Measurements from ENCODE around the gene SMIM44. TPM values are rescaled to one million over a fixed set of nuclear protein-coding genes. Genes with fewer than 3 reads are reported as not detected.

The SMIM44 gene
- total and polyA plus RNA-seq, 2 donors (not counting 1 experiment from before 2014, with no cell fraction given): not detected

DNA sequence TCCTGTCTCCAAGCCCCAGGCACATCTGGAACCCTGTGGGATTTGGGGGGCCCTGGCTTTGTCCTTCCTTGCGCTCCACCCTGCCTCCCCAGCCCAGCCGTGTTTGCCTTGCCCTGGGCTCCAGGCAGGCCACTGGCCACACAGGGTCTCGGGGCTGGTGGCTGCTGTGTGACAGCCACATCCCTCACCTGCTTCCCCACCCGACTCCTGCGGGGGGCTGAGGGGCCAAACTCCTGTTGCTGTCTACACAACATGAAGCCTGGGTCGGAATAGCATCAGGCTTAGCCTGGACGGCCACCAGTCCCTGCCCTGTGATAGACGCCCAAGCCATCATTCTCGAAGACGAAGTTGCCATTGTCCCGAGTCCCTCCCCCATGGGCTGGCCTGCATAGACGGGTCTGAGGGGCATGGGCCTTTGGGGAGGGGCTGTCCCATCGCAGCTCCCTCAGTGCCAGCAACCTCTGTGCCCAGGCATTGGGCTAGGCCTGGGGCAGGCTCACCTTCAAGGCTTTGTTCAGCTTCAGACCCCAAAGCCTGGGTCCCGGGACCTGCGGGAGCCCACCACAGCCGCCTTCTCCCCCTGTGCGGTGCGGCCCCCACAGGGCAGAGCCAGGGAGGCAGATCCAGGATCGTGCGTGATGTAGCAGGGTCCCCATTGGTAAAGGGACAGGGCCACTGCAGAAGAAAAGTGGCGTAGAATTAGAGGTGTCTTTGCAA, 40.3 kb upstream of the SMIM44 start:
- Histone ChIP-seq H4K20me1 (ENCODE audit: control insufficient read depth, extremely low read depth, insufficient read depth, low read length) (no peaks in the 10 kb centered on the region), H3K79me2 (ENCODE audit: control insufficient read depth, insufficient read depth, low read length) (peaks cover 40% of the 10 kb centered on the region), H3K4me1 (ENCODE audit: control insufficient read depth, extremely low read depth, insufficient read depth, low read length) (no peaks in the 10 kb centered on the region), H3K27ac (ENCODE audit: insufficient read depth, low read length) (no peak overlapping the region), H3K4me3 (replicated peaks in 1 of 4; ENCODE audit: control extremely low read depth in 1 of 4, insufficient read depth in 1 of 4, low read depth in 3 of 4, low read length in 4 of 4) (no peak overlapping the region), H3K36me3 (ENCODE audit: control insufficient read depth, insufficient read depth, low read length) (peaks cover 37% of the 10 kb centered on the region), H3K9me3 (ENCODE audit: control insufficient read depth, insufficient read depth, low read depth, low read length) (no peaks in the 10 kb centered on the region), H3K27me3 (ENCODE audit: control insufficient read depth, insufficient read depth, low read length) (no peaks in the 10 kb centered on the region), H2AFZ (ENCODE audit: low read length) (no peak overlapping the region), H3K4me2 (ENCODE audit: extremely low read depth, insufficient read depth, low read length) (no peak overlapping the region), H3K9ac (ENCODE audit: insufficient read depth, low read length) (no peak overlapping the region)
- DNase-seq (ENCODE audit: low read depth in 2 of 2): no peak
- TF ChIP-seq, protein P1, sequence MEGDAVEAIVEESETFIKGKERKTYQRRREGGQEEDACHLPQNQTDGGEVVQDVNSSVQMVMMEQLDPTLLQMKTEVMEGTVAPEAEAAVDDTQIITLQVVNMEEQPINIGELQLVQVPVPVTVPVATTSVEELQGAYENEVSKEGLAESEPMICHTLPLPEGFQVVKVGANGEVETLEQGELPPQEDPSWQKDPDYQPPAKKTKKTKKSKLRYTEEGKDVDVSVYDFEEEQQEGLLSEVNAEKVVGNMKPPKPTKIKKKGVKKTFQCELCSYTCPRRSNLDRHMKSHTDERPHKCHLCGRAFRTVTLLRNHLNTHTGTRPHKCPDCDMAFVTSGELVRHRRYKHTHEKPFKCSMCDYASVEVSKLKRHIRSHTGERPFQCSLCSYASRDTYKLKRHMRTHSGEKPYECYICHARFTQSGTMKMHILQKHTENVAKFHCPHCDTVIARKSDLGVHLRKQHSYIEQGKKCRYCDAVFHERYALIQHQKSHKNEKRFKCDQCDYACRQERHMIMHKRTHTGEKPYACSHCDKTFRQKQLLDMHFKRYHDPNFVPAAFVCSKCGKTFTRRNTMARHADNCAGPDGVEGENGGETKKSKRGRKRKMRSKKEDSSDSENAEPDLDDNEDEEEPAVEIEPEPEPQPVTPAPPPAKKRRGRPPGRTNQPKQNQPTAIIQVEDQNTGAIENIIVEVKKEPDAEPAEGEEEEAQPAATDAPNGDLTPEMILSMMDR (conservative IDR thresholded peaks at IDR 0.05 in 1 of 2, IDR thresholded peaks at IDR 0.05 in 1 of 2; ENCODE audit: low read depth in 1 of 2, low read length in 2 of 2): no peak
- no peak for TF ChIP-seq EZH2 (IDR thresholded peaks at IDR 0.05; ENCODE audit: low read length, missing control alignments)

DNA sequence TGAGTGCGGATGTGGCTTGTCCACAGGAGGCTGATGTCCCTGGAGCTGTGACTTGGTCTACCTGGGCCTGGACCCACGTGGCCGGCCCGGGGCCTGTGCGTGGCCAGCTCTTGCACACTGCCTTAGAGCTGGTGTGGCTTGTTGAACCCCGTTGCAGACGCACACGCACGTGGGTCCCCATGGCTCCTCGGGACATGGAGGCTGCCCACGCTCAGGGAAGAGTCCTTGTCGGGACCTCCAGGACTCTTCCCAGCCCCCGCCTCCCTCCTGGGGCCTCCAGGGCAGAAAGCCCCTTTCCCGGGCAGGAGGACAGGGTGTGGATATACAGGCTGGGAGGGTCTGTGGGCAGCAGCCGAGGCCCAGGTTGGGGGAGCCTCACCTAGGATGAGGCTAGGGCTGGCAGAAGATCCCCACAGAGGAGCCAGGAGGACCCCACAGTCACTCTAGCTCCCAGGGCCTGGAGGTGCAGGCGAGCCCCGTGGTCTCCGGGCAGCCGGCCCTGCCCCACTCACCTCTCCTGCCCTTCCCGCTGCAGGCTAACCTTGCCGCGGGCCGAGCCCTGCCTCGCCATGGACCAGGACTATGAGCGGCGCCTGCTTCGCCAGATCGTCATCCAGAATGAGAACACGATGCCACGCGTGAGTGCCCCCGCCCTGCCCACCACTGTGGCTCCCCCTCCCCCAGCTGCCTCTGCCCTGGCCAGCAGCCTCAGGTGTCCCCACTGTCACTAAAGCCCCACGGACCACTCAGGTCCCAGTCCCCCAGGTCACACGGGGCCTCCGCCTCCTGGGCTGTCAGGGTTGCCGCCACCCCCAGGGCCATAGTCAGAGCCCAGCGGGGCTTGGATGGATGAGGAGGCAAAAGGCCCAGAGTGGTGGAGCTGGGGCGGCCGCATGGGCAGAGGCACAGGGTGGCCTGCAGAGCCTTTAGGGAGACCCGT, 39.5 kb upstream of the SMIM44 start:
- no peak overlapping the region for H3K27ac ChIP-seq (ENCODE audit: insufficient read depth, low read length)
- H3K79me2 ChIP-seq (ENCODE audit: control insufficient read depth, insufficient read depth, low read length): peaks cover 44% of the 10 kb centered on the region
- H2AFZ ChIP-seq (ENCODE audit: low read length): no peak overlapping the region
- no peak overlapping the region for H3K4me3 ChIP-seq (replicated peaks in 1 of 4; ENCODE audit: control extremely low read depth in 1 of 4, insufficient read depth in 1 of 4, low read depth in 3 of 4, low read length in 4 of 4)
- H3K27me3 ChIP-seq (ENCODE audit: control insufficient read depth, insufficient read depth, low read length): no peaks in the 10 kb centered on the region
- H4K20me1 ChIP-seq (ENCODE audit: control insufficient read depth, extremely low read depth, insufficient read depth, low read length): no peaks in the 10 kb centered on the region
- H3K4me2 ChIP-seq (ENCODE audit: extremely low read depth, insufficient read depth, low read length): no peak overlapping the region
- no peak overlapping the region for H3K9ac ChIP-seq (ENCODE audit: insufficient read depth, low read length)
- H3K9me3 ChIP-seq (ENCODE audit: control insufficient read depth, insufficient read depth, low read depth, low read length): no peaks in the 10 kb centered on the region
- TF ChIP-seq EZH2 (IDR thresholded peaks at IDR 0.05; ENCODE audit: low read length, missing control alignments): no peak
- TF ChIP-seq, protein P1 (conservative IDR thresholded peaks at IDR 0.05 in 1 of 2, IDR thresholded peaks at IDR 0.05 in 1 of 2; ENCODE audit: low read depth in 1 of 2, low read length in 2 of 2): no peak
- no peak for DNase-seq (ENCODE audit: low read depth in 2 of 2)
- no peaks in the 10 kb centered on the region for H3K4me1 ChIP-seq (ENCODE audit: control insufficient read depth, extremely low read depth, insufficient read depth, low read length)
- peaks cover 33% of the 10 kb centered on the region for H3K36me3 ChIP-seq (ENCODE audit: control insufficient read depth, insufficient read depth, low read length)

DNA sequence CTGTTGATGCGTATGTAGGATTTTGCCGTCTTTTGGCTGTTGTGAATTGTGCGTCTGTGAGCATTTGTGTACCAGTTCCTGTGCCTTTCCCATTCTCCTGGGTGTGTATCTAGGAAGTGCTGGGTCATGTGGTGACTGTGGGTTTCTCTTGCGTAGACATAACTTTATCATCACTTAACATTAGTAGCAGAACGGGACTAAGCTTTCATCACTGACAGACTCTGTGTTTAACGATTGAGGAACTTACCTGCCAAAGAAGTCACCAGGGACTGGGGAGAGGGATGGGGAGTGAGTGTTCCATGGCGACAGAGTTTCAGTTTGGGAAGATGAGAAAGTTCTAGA, 37.8 kb upstream of the SMIM44 start:
- no peak for TF ChIP-seq EZH2 (IDR thresholded peaks at IDR 0.05; ENCODE audit: low read length, missing control alignments)
- TF ChIP-seq, protein P1 (conservative IDR thresholded peaks at IDR 0.05 in 1 of 2, IDR thresholded peaks at IDR 0.05 in 1 of 2; ENCODE audit: low read depth in 1 of 2, low read length in 2 of 2): no peak
- Histone ChIP-seq H4K20me1 (ENCODE audit: control insufficient read depth, extremely low read depth, insufficient read depth, low read length) (no peaks in the 10 kb centered on the region), H3K4me1 (ENCODE audit: control insufficient read depth, extremely low read depth, insufficient read depth, low read length) (peaks cover 6% of the 10 kb centered on the region), H3K27ac (ENCODE audit: insufficient read depth, low read length) (no peak overlapping the region), H3K27me3 (ENCODE audit: control insufficient read depth, insufficient read depth, low read length) (no peaks in the 10 kb centered on the region), H3K79me2 (ENCODE audit: control insufficient read depth, insufficient read depth, low read length) (peaks cover 56% of the 10 kb centered on the region), H3K36me3 (ENCODE audit: control insufficient read depth, insufficient read depth, low read length) (peaks cover 26% of the 10 kb centered on the region), H3K9ac (ENCODE audit: insufficient read depth, low read length) (no peak overlapping the region), H3K9me3 (ENCODE audit: control insufficient read depth, insufficient read depth, low read depth, low read length) (no peaks in the 10 kb centered on the region), H3K4me2 (ENCODE audit: extremely low read depth, insufficient read depth, low read length) (no peak overlapping the region), H3K4me3 (replicated peaks in 1 of 4; ENCODE audit: control extremely low read depth in 1 of 4, insufficient read depth in 1 of 4, low read depth in 3 of 4, low read length in 4 of 4) (no peak overlapping the region), H2AFZ (ENCODE audit: low read length) (no peak overlapping the region)
- no peak for DNase-seq (ENCODE audit: low read depth in 2 of 2)
